ENCODE data around the gene KIRREL3. TPM values are rescaled to one million over a fixed set of nuclear protein-coding genes. Genes with fewer than 3 reads are reported as not detected.
A peak's percentile ranks its signal among the peaks of the same experiment; 100 is the strongest.

Gene KIRREL3
- total and polyA plus RNA-seq, 9 donors = 0.25 to 5.3 (median 0.48) TPM

DNA sequence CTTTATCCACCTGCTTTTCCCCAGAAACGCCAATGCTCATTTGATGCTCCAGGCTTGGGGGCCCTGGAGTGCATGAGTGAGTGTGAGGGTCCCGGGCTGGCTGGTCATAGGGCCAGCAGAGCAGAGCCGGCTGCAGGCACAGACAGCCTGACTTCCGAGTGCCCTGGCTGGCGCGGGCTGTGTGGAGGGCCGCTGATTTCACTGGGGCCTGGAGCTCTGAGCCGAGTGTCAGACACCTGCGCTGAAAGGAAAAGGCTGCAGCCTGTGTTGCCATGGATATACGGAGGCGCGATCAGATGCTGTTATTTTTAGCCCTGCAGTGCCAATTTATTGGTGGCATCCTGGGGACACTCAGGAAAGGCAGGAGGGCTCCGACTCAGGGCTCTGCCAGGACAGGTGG, 557.5 kb downstream of the KIRREL3 start:
- intact Hi-C loops (cut with DNase I) = loop anchor here in 2 of 4 donors (5.0 to 10.0 kb wide), 3 partner anchors 549 to 902 kb away; no protein-coding TSS in a partner anchor
- H3K9me3 ChIP-seq = no peaks in the 10 kb centered on the region
- WGBS, 3 donors = 86 to 90% (median 88%) methylated on average over 13 of the region's 13 CpGs
- no peak for DNase-seq
- H3K27ac ChIP-seq = no peak overlapping the region
- H3K36me3 ChIP-seq = no peaks in the 10 kb centered on the region
- H3K4me1 ChIP-seq (ENCODE audit: insufficient read depth) = peaks cover 8% of the 10 kb centered on the region
- TF ChIP-seq, protein P1, sequence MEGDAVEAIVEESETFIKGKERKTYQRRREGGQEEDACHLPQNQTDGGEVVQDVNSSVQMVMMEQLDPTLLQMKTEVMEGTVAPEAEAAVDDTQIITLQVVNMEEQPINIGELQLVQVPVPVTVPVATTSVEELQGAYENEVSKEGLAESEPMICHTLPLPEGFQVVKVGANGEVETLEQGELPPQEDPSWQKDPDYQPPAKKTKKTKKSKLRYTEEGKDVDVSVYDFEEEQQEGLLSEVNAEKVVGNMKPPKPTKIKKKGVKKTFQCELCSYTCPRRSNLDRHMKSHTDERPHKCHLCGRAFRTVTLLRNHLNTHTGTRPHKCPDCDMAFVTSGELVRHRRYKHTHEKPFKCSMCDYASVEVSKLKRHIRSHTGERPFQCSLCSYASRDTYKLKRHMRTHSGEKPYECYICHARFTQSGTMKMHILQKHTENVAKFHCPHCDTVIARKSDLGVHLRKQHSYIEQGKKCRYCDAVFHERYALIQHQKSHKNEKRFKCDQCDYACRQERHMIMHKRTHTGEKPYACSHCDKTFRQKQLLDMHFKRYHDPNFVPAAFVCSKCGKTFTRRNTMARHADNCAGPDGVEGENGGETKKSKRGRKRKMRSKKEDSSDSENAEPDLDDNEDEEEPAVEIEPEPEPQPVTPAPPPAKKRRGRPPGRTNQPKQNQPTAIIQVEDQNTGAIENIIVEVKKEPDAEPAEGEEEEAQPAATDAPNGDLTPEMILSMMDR (IDR thresholded peaks at IDR 0.05) = no peak
- no peak for TF ChIP-seq EP300 (IDR thresholded peaks at IDR 0.05)
- TF ChIP-seq POLR2A (IDR thresholded peaks at IDR 0.05) = no peak
- no peaks in the 10 kb centered on the region for H3K27me3 ChIP-seq
- H3K4me3 ChIP-seq = no peak overlapping the region

DNA sequence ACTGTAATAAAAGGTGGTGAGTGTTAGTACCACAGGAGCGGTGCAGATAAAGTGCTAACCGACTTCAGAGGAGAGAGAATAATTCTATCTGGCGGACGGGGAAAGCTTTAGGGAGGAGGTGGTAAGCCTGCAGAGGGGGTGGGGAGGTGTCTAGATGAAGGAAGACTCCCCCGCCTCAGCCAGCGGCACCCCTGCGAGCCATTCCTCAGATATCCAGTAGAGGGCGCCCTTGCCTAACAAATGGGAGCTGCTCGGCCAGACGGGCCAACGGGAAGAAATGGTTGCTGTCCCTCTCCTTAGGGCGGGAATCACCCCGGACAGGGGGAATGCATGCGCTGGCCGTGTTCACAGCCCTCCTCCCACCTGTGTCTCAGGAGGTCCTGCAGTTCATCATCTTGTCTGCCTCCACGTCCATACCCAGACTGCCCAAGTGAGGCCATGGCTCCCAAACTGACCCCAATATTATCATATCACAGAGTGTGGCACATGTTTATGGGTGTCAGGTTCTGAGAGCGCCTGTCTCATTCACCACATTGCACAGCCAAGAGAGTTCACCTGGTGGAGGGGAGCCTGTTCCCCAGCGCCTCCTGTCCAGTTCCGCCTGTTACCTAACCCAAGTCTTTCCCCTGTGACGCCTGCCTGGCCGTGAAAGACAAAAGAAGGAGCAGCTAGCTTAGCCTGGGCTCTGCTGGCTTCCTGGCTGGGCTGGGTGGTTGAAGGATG, 559.6 kb downstream of the KIRREL3 start:
- no peaks in the 10 kb centered on the region for H3K36me3 ChIP-seq
- no peak overlapping the region for H3K4me3 ChIP-seq
- H3K27ac ChIP-seq = no peak overlapping the region
- no peaks in the 10 kb centered on the region for H3K9me3 ChIP-seq
- DNase-seq = peak; percentile 84 to 94 (median 89)
- no peak for TF ChIP-seq EP300 (IDR thresholded peaks at IDR 0.05)
- TF ChIP-seq, protein P1 (IDR thresholded peaks at IDR 0.05) = peak; percentile 94 to 97 (median 95)
- TF ChIP-seq POLR2A (IDR thresholded peaks at IDR 0.05) = peak; percentile 12
- peaks cover 2% of the 10 kb centered on the region for H3K4me1 ChIP-seq (ENCODE audit: insufficient read depth)
- intact Hi-C loops (cut with DNase I) = loop anchor here in 3 of 4 donors (1.0 to 10.0 kb wide), 4 partner anchors 39 to 904 kb away; no protein-coding TSS in a partner anchor
- H3K27me3 ChIP-seq = no peaks in the 10 kb centered on the region
- WGBS, 3 donors = 21 to 23% (median 22%) methylated on average over 21 of the region's 21 CpGs

DNA sequence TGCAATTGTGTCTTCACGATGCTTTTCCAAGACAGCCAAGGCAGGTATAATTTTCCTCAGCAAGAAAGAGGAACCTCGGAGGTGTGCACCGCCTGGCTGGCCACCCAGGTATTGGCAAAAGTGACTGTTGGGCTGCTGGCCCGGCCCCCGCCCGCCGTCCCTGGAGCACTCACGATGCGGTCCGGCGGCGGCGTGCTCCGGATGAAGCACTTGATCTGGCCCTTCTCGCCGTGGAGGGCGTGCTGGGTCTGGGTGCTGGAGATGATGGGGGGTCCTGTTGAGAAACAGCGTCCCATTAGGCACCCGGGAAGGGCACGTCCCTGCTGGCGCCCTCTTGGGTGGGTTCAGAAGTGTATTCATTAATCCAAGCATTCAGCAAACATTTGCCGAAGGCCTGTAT, 560.3 kb downstream of the KIRREL3 start:
- WGBS, 3 donors = 62 to 78% (median 65%) methylated on average over 22 of the region's 22 CpGs

DNA sequence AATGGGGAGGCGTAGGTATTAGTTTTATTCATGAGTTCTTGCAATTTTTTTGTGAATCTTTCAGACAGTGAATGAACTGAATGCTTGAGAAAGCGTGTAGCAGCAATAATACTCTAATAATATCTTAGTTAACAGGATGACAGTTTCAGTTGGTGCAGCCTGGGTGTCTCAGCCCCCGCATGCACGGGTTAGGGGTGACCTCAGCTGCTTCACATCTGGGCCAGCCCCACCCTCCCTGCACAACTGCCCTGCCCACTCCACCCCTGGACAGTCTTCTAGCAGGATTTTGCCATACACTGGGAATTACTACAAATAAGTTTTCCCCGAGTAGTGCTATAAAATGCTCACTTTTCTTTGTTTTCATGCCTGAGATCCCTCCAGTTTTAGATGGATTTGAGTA, 561.9 kb downstream of the KIRREL3 start:
- Histone ChIP-seq H3K4me1 (ENCODE audit: insufficient read depth) (peaks cover 4% of the 10 kb centered on the region), H3K4me3 (no peak overlapping the region), H3K9me3 (no peaks in the 10 kb centered on the region), H3K27ac (no peak overlapping the region), H3K36me3 (no peaks in the 10 kb centered on the region), H3K27me3 (no peaks in the 10 kb centered on the region)
- intact Hi-C loops (cut with DNase I) = loop anchor here in 3 of 4 donors (5.0 to 10.0 kb wide), 2 partner anchors 44 to 124 kb away; no protein-coding TSS in a partner anchor
- DNase-seq = no peak
- no peak for TF ChIP-seq EP300 (IDR thresholded peaks at IDR 0.05)
- TF ChIP-seq, protein P1 (IDR thresholded peaks at IDR 0.05) = no peak
- TF ChIP-seq POLR2A (IDR thresholded peaks at IDR 0.05) = no peak
- 52 to 59% (median 58%) methylated on average over 5 of the region's 5 CpGs for WGBS, 3 donors

More for the DNA sequence above, 560.3 kb downstream of the KIRREL3 start:
- Histone ChIP-seq H3K4me1 (ENCODE audit: insufficient read depth) (peaks cover 2% of the 10 kb centered on the region), H3K4me3 (no peak overlapping the region), H3K9me3 (no peaks in the 10 kb centered on the region), H3K36me3 (no peaks in the 10 kb centered on the region), H3K27me3 (no peaks in the 10 kb centered on the region), H3K27ac (no peak overlapping the region)
- peak in 1 of 5 donors; percentile 46 for DNase-seq
- intact Hi-C loops (cut with DNase I) = loop anchor here in 2 of 4 donors (5.0 to 10.0 kb wide), 3 partner anchors 552 to 905 kb away; no protein-coding TSS in a partner anchor
- no peak for TF ChIP-seq POLR2A (IDR thresholded peaks at IDR 0.05)
- no peak for TF ChIP-seq EP300 (IDR thresholded peaks at IDR 0.05)
- TF ChIP-seq, protein P1 (IDR thresholded peaks at IDR 0.05) = no peak

Data from ovary (tissue), 9 donors.